ENCODE data around the gene ZC3H18. TPM values are rescaled to one million over a fixed set of nuclear protein-coding genes. Genes with fewer than 3 reads are reported as not detected.

The ZC3H18 gene
- total and polyA plus RNA-seq, 9 donors = 9.2 to 34.8 (median 31.4) TPM

- Histone ChIP-seq H3K4me3 (ENCODE audit: low read length) (no peak overlapping the region), H3K4me1 (ENCODE audit: control insufficient read depth, insufficient read depth, low read length) (peaks cover 14% of the 10 kb centered on the region), H3K9me3 (replicated peaks; ENCODE audit: control insufficient read depth, low read depth, low read length) (no peaks in the 10 kb centered on the region), H3K27me3 (ENCODE audit: control insufficient read depth, insufficient read depth, low read length) (peaks cover 10% of the 10 kb centered on the region), H3K27ac (ENCODE audit: low read length) (no peak overlapping the region), H3K36me3 (ENCODE audit: control insufficient read depth, insufficient read depth, low read length) (peaks cover 5% of the 10 kb centered on the region)
- no peak for DNase-seq
- WGBS (ENCODE audit: insufficient coverage) = 92% methylated on average over 16 of the region's 16 CpGs
Observed at GRCh38 chr16:88645455-88645854, 75.3 kb downstream of the ZC3H18 start.

- H3K4me3 ChIP-seq (ENCODE audit: low read length) = no peak overlapping the region
- no peak overlapping the region for H3K27ac ChIP-seq (ENCODE audit: low read length)
- 84% methylated on average over 23 of the region's 23 CpGs for WGBS (ENCODE audit: insufficient coverage)
- peaks cover 16% of the 10 kb centered on the region for H3K4me1 ChIP-seq (ENCODE audit: control insufficient read depth, insufficient read depth, low read length)
- peaks cover 5% of the 10 kb centered on the region for H3K36me3 ChIP-seq (ENCODE audit: control insufficient read depth, insufficient read depth, low read length)
- no peak for DNase-seq
- H3K9me3 ChIP-seq (replicated peaks; ENCODE audit: control insufficient read depth, low read depth, low read length) = no peaks in the 10 kb centered on the region
- peaks cover 5% of the 10 kb centered on the region for H3K27me3 ChIP-seq (ENCODE audit: control insufficient read depth, insufficient read depth, low read length)
Observed at GRCh38 chr16:88645941-88646340, 75.7 kb downstream of the ZC3H18 start.

DNA sequence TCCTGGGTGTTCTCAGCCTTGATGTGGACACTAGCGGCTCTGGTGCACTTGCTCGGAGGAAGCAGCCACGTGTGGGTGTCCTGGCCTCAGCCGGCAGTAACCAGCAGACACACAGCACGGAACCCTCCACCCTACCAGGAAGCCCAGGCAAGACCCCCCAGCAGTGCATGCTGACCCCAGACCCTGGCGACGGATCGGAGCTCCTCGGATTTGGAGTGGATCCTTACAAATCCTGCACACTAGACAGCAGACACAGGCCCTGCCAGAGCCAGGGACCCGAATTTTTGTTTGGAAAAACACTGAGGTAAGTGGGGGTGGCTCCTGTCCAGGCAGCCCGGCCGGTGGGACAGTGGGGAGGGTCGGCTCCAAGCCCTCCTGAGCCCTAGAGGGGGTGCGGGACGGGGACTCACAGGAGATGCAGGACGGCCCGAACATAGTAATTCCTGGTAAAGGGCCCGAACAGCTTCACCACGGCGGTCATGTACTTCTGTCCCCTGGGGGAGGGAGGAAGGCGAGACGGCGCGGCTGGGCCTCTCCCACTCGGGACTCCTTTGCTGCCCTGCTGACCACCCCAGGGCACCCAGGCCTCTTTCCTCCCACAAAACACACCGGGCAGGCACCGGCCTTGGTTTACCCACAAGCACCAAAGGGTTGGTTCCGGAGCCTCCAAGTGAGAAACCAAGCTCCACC, 76.3 kb downstream of the ZC3H18 start:
- WGBS (ENCODE audit: insufficient coverage) = 73% methylated on average over 17 of the region's 28 CpGs
- Histone ChIP-seq H3K27ac (ENCODE audit: low read length) (no peak overlapping the region), H3K27me3 (ENCODE audit: control insufficient read depth, insufficient read depth, low read length) (peaks cover 2% of the 10 kb centered on the region), H3K4me1 (ENCODE audit: control insufficient read depth, insufficient read depth, low read length) (peaks cover 22% of the 10 kb centered on the region), H3K9me3 (replicated peaks; ENCODE audit: control insufficient read depth, low read depth, low read length) (no peaks in the 10 kb centered on the region), H3K4me3 (ENCODE audit: low read length) (no peak overlapping the region), H3K36me3 (ENCODE audit: control insufficient read depth, insufficient read depth, low read length) (peaks cover 5% of the 10 kb centered on the region)
- no peak for DNase-seq

- no peak overlapping the region for H3K27ac ChIP-seq (ENCODE audit: low read length)
Observed at GRCh38 chr16:88647178-88648070, 77.2 kb downstream of the ZC3H18 start.

GRCh38 chr16:88649195-88649923, 79.2 kb downstream of the ZC3H18 start:
- no peak overlapping the region for H3K27ac ChIP-seq (ENCODE audit: low read length)
- peaks cover 27% of the 10 kb centered on the region for H3K4me1 ChIP-seq (ENCODE audit: control insufficient read depth, insufficient read depth, low read length)
- H3K27me3 ChIP-seq (ENCODE audit: control insufficient read depth, insufficient read depth, low read length) = no peaks in the 10 kb centered on the region
- peaks cover 28% of the 10 kb centered on the region for H3K36me3 ChIP-seq (ENCODE audit: control insufficient read depth, insufficient read depth, low read length)
- peak overlapping the region; percentile 65 for H3K4me3 ChIP-seq (ENCODE audit: low read length)
- WGBS (ENCODE audit: insufficient coverage) = 61% methylated on average over 19 of the region's 20 CpGs
- no peaks in the 10 kb centered on the region for H3K9me3 ChIP-seq (replicated peaks; ENCODE audit: control insufficient read depth, low read depth, low read length)
- peak; percentile 38 for DNase-seq

More at GRCh38 chr16:88647178-88648070, 77.2 kb downstream of the ZC3H18 start:
- H3K27me3 ChIP-seq (ENCODE audit: control insufficient read depth, insufficient read depth, low read length) = no peaks in the 10 kb centered on the region
- WGBS (ENCODE audit: insufficient coverage) = 86% methylated on average over 9 of the region's 22 CpGs
- peaks cover 27% of the 10 kb centered on the region for H3K4me1 ChIP-seq (ENCODE audit: control insufficient read depth, insufficient read depth, low read length)
- peaks cover 9% of the 10 kb centered on the region for H3K36me3 ChIP-seq (ENCODE audit: control insufficient read depth, insufficient read depth, low read length)
- no peak for DNase-seq
- no peaks in the 10 kb centered on the region for H3K9me3 ChIP-seq (replicated peaks; ENCODE audit: control insufficient read depth, low read depth, low read length)
- H3K4me3 ChIP-seq (ENCODE audit: low read length) = no peak overlapping the region

GRCh38 chr16:88649924-88650748, 79.9 kb downstream of the ZC3H18 start:
- 10% methylated on average over 29 of the region's 37 CpGs for WGBS (ENCODE audit: insufficient coverage)
- peaks cover 27% of the 10 kb centered on the region for H3K4me1 ChIP-seq (ENCODE audit: control insufficient read depth, insufficient read depth, low read length)
- no peaks in the 10 kb centered on the region for H3K9me3 ChIP-seq (replicated peaks; ENCODE audit: control insufficient read depth, low read depth, low read length)
- H3K27me3 ChIP-seq (ENCODE audit: control insufficient read depth, insufficient read depth, low read length) = no peaks in the 10 kb centered on the region
- H3K4me3 ChIP-seq (ENCODE audit: low read length) = peak overlapping the region; percentile 65
- peak overlapping the region; percentile 7 for H3K27ac ChIP-seq (ENCODE audit: low read length)
- DNase-seq = no peak
- peaks cover 35% of the 10 kb centered on the region for H3K36me3 ChIP-seq (ENCODE audit: control insufficient read depth, insufficient read depth, low read length)

GRCh38 chr16:88650749-88651275, 80.6 kb downstream of the ZC3H18 start, which contains the start of gene CYBA:
CYBA (minus strand) TSS chr16:88651053; CDS start chr16:88651013, 40 bp downstream.
- peak within 1 kb of the TSS; percentile 66 for H3K27ac ChIP-seq (ENCODE audit: low read length)
- H3K9me3 ChIP-seq (replicated peaks; ENCODE audit: control insufficient read depth, low read depth, low read length) = no peaks in the 10 kb centered on the region
- 0% methylated on average over 40 of the region's 41 CpGs for WGBS (ENCODE audit: insufficient coverage)
- peaks cover 27% of the 10 kb centered on the region for H3K4me1 ChIP-seq (ENCODE audit: control insufficient read depth, insufficient read depth, low read length)
- peaks cover 42% of the 10 kb centered on the region for H3K36me3 ChIP-seq (ENCODE audit: control insufficient read depth, insufficient read depth, low read length)
- DNase-seq = peak; percentile 72
- H3K4me3 ChIP-seq (ENCODE audit: low read length) = peak within 1 kb of the TSS; percentile 65
- no peaks in the 10 kb centered on the region for H3K27me3 ChIP-seq (ENCODE audit: control insufficient read depth, insufficient read depth, low read length)

DNA sequence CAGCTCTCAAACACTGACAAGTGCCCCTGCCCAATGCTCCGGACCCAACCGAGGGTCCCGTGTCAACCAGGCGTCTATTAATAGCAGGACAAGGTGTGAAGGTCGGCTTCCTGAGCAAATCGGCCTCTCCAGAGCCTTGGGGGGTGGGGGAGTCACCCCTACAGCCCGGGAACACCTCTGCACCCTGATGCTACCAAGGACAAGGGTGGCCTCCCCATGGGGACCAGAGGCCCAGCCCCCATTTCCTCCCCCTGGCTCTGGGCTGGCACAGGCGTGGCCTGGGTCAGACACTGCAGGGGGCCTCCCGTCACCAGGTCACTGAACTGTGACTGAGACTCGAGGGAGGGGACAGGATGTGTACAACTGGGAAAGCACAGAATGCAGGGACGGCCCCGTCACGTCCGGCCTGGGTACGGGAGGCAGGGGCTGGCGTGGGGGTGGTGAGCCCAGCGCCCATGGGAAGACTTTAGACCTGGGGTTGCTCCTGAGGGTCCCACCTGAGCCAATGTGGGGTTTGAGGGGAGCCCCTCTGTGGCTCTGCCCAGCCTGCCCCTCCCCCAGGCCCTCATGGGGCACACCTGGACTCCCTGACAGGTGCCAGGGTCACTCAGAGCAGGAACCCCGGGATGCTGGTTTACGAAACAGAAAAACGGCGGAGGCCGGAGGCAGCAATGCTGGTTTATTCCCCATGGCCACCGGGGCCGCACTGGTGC, 81.2 kb downstream of the ZC3H18 start:
- peak overlapping the region; percentile 66 for H3K27ac ChIP-seq (ENCODE audit: low read length)
- peak; percentile 62 for DNase-seq
- peaks cover 48% of the 10 kb centered on the region for H3K36me3 ChIP-seq (ENCODE audit: control insufficient read depth, insufficient read depth, low read length)
- WGBS (ENCODE audit: insufficient coverage) = 73% methylated on average over 15 of the region's 24 CpGs
- H3K4me3 ChIP-seq (ENCODE audit: low read length) = peak overlapping the region; percentile 65
- peaks cover 27% of the 10 kb centered on the region for H3K4me1 ChIP-seq (ENCODE audit: control insufficient read depth, insufficient read depth, low read length)
- no peaks in the 10 kb centered on the region for H3K9me3 ChIP-seq (replicated peaks; ENCODE audit: control insufficient read depth, low read depth, low read length)
- no peaks in the 10 kb centered on the region for H3K27me3 ChIP-seq (ENCODE audit: control insufficient read depth, insufficient read depth, low read length)

Data from muscle of leg (tissue), 11 donors.